ENCODE results near the gene TBC1D9. TPM values are rescaled to one million over a fixed set of nuclear protein-coding genes. Genes with fewer than 3 reads are reported as not detected.

Gene TBC1D9
- total RNA-seq, 1 donor, result 28.7 TPM

DNA sequence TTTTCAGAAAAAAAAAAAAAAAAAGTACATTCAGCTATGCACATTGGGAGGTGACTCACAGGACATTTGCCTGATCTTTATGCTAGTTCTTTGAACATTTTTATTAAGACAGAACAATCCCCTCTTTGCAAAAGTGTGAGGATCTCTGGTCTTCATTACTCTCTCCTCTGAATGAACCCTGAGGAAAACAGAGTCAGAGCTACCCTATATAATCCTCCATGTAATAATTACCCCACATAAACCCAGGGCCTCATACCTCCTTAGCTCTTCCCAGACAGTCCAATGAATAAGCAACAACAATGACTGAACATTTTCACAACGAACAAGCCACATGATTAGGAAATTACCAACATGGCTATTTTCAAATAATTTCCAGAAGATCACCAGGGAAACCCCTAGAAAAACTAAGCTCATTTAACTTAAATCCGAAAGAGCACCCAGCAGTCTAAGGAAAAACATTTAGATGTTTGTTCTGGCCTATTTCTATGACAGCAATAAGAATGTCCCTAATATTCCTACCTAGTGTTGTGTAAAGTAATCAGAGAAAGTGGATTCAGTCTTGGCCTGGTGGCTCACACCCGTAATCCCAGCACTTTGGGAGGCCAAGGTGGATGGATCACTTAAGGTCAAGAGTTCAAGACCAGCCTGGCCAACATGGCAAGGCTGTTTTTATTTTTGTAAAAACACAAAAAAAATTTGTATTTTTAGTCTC is 37.8 kb downstream of the TBC1D9 start:
- peak; percentile 53 for DNase-seq (ENCODE audit: low read depth)
- TF ChIP-seq, protein P1, sequence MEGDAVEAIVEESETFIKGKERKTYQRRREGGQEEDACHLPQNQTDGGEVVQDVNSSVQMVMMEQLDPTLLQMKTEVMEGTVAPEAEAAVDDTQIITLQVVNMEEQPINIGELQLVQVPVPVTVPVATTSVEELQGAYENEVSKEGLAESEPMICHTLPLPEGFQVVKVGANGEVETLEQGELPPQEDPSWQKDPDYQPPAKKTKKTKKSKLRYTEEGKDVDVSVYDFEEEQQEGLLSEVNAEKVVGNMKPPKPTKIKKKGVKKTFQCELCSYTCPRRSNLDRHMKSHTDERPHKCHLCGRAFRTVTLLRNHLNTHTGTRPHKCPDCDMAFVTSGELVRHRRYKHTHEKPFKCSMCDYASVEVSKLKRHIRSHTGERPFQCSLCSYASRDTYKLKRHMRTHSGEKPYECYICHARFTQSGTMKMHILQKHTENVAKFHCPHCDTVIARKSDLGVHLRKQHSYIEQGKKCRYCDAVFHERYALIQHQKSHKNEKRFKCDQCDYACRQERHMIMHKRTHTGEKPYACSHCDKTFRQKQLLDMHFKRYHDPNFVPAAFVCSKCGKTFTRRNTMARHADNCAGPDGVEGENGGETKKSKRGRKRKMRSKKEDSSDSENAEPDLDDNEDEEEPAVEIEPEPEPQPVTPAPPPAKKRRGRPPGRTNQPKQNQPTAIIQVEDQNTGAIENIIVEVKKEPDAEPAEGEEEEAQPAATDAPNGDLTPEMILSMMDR (IDR thresholded peaks at IDR 0.05; ENCODE audit: insufficient read depth, low read length), result no peak

GRCh38 chr4:140717313-140717712 is 38.9 kb downstream of the TBC1D9 start:
- TF ChIP-seq, protein P1 (IDR thresholded peaks at IDR 0.05; ENCODE audit: insufficient read depth, low read length), result no peak
- no peak overlapping the region for H3K4me3 ChIP-seq (ENCODE audit: low read depth, low read length)
- DNase-seq (ENCODE audit: low read depth), result no peak

More for the DNA sequence above, 37.8 kb downstream of the TBC1D9 start:
- no peak overlapping the region for H3K4me3 ChIP-seq (ENCODE audit: low read depth, low read length)

- no peak overlapping the region for H3K4me3 ChIP-seq (ENCODE audit: low read depth, low read length)
- DNase-seq (ENCODE audit: low read depth), result no peak
- TF ChIP-seq, protein P1 (IDR thresholded peaks at IDR 0.05; ENCODE audit: insufficient read depth, low read length), result no peak
Observed at GRCh38 chr4:140715119-140715518, 41.1 kb downstream of the TBC1D9 start.

- no peak for DNase-seq (ENCODE audit: low read depth)
Observed at GRCh38 chr4:140711910-140712309, 44.3 kb downstream of the TBC1D9 start.

DNA sequence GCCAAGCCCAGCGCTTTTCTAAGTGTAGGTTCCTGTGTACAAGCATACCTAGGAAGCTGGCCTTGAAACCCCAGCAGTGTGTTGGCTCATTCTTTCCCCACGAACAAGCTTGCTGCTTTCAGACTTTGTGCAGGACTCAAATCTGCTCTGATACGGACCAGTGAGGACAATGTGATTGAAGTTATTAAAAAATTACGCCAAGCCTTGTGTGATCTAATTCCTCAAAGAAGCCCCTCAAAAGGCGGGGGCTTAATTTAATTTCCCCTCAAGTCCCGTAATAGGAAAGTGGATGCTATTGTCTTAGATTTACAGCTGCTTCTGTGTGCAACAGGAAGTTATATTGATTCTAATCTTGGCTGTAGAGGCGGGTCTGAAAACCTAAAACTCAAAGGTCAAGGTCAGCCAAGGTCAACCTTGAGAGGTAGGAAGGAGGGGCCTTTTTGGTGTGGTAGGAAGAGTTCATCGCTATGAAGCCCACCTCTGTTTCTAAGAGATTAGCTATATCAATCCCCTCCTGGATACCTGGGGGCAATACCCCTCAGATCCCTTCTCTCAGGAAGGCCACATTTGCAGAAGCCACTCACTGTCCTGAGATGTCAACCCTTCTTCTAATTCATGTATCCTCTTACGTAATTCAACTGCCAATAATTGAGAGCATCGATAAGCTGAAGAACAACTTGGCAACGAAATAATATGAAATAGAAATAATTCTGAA is 45.1 kb downstream of the TBC1D9 start:
- H3K4me3 ChIP-seq (ENCODE audit: low read depth, low read length), result no peak overlapping the region
- no peak for DNase-seq (ENCODE audit: low read depth)
- TF ChIP-seq, protein P1 (IDR thresholded peaks at IDR 0.05; ENCODE audit: insufficient read depth, low read length), result no peak

More at GRCh38 chr4:140711910-140712309, 44.3 kb downstream of the TBC1D9 start:
- TF ChIP-seq, protein P1 (IDR thresholded peaks at IDR 0.05; ENCODE audit: insufficient read depth, low read length), result no peak
- H3K4me3 ChIP-seq (ENCODE audit: low read depth, low read length), result no peak overlapping the region

- no peak overlapping the region for H3K4me3 ChIP-seq (ENCODE audit: low read depth, low read length)
- no peak for DNase-seq (ENCODE audit: low read depth)
Observed at GRCh38 chr4:140707325-140707724, 48.9 kb downstream of the TBC1D9 start.

More at GRCh38 chr4:140707325-140707724, 48.9 kb downstream of the TBC1D9 start:
- TF ChIP-seq, protein P1 (IDR thresholded peaks at IDR 0.05; ENCODE audit: insufficient read depth, low read length), result no peak

Data from fibroblast of the aortic adventitia (primary cell).